Caco-2 (cell line): ENCODE data around the gene NKD2. TPM values are rescaled to one million over a fixed set of nuclear protein-coding genes. Genes with fewer than 3 reads are reported as not detected.
"Not testable (repeated sequence)": the region's sequence is repeated elsewhere in the genome, so short reads cannot be mapped to it uniquely, and the experiment has no call there.

Experiments used
- BruUV-seq: library from RNA; stranded (reverse); fragments of 400-500 nt; replicated peaks from 2 replicates; lab custom pipeline; 2021; lab: Mats Ljungman, UMichigan
- CTCF ChIA-PET: fragments of 300-600 bp; sonication (Branson Sonifier 250); formaldehyde crosslinking; loops from one replicate; lab custom pipeline; 2022; ENCODE audit warnings: antibody characterized with exemption; lab: Charles Lee
- POLR2A ChIA-PET: fragments of 300-600 bp; sonication (Branson Sonifier 250); formaldehyde crosslinking; loops from one replicate; lab custom pipeline; 2022; ENCODE audit warnings: antibody characterized with exemption; lab: Charles Lee
- DNase-seq, 2 experiments: peaks; one replicate each; pipeline versions ENCODE4 v3.0.0 to v3.0.0-alpha.2; 2020 to 2022
- H3K27me3 ChIP-seq: replicated peaks from 2 replicates; pipeline ENCODE4 v1.6.0; 2011; ENCODE audit warnings: low read length; ENCODE audit not compliant: control insufficient read depth, insufficient read depth
- H3K36me3 ChIP-seq: 2 replicates; pipeline ENCODE4 v1.5.1; 2011; ENCODE audit warnings: low read length; ENCODE audit not compliant: control insufficient read depth, insufficient read depth
- H3K4me1 ChIP-seq: fragments of 250-450 bp; sonication (Bioruptor Pico); 2 replicates; pipeline ENCODE4 v1.5.1; 2020; ENCODE audit warnings: mild to moderate bottlenecking
- H3K4me3 ChIP-seq: 2 replicates; pipeline ENCODE4 v1.5.1; 2011; ENCODE audit warnings: low read depth, mild to moderate bottlenecking, control low read depth, low read length
- H3K9me3 ChIP-seq: fragments of 250-450 bp; sonication (Bioruptor Pico); 2 replicates; pipeline ENCODE4 v1.5.1; 2020; ENCODE audit warnings: mild to moderate bottlenecking, moderate library complexity
- H3K27ac Mint-ChIP-seq: one replicate; pipeline ENCODE4 v1.8.0; 2022; ENCODE audit warnings: mixed read lengths; ENCODE audit not compliant: unreplicated experiment
- H3K27me3 Mint-ChIP-seq: one replicate; pipeline ENCODE4 v1.8.0; 2022; ENCODE audit warnings: mixed read lengths; ENCODE audit not compliant: insufficient read depth, unreplicated experiment
- H3K36me3 Mint-ChIP-seq: one replicate; pipeline ENCODE4 v1.8.0; 2022; ENCODE audit warnings: mild to moderate bottlenecking, mixed read lengths; ENCODE audit not compliant: insufficient read depth, unreplicated experiment
- H3K4me1 Mint-ChIP-seq: one replicate; pipeline ENCODE4 v1.8.0; 2022; ENCODE audit warnings: low read depth, mixed read lengths; ENCODE audit not compliant: unreplicated experiment
- H3K4me3 Mint-ChIP-seq: one replicate; pipeline ENCODE4 v1.8.0; 2022; ENCODE audit warnings: mild to moderate bottlenecking, moderate library complexity, mixed read lengths; ENCODE audit not compliant: unreplicated experiment
- H3K9me3 Mint-ChIP-seq: one replicate; pipeline ENCODE4 v1.8.0; 2022; ENCODE audit warnings: mixed read lengths; ENCODE audit not compliant: unreplicated experiment
- CTCF ChIP-seq, 2 experiments: fragments of 200-600 bp in 1 of 2; IDR thresholded peaks; 1 replicate in 1 of 2; 2 replicates in 1 of 2; pipeline versions ENCODE4 v1.5.1 to v1.8.0; 2011 to 2022; ENCODE audit warnings: antibody characterized with exemption in 1 of 2, control low read depth in 1 of 2, inconsistent platforms in 1 of 2, low read depth in 1 of 2, low read length in 1 of 2, mild to moderate bottlenecking in 1 of 2, moderate library complexity in 1 of 2; ENCODE audit not compliant: insufficient read depth in 1 of 2, severe bottlenecking in 1 of 2, unreplicated experiment in 1 of 2
- intact Hi-C: fragments of 100-400 bp; cut with micrococcal nuclease; formaldehyde crosslinking; loops from one replicate; pipeline ENCODE4 v1.10.0; 2022; ENCODE audit not compliant: unreplicated experiment
- total RNA-seq: library from RNA; stranded (reverse); gene quantifications from 2 replicates; pipeline ENCODE4 v1.2.3, GENCODE V29; 2022

The NKD2 gene
- total RNA-seq, 1 experiment from 2014 or later, result 17.7 TPM

GRCh38 chr5:999032-999501, 9.5 kb upstream of the NKD2 start:
- BruUV-seq, result no TSS peak
- no peaks in the 10 kb centered on the region for H3K27me3 Mint-ChIP-seq
- no peak for TF ChIP-seq CTCF (IDR thresholded peaks at IDR 0.05; ENCODE audit: insufficient read depth in 1 of 2, low read depth in 1 of 2, low read length in 1 of 2, severe bottlenecking in 1 of 2, unreplicated experiment in 1 of 2)
- H3K4me3 Mint-ChIP-seq, result no peak overlapping the region
- H3K4me1 Mint-ChIP-seq, result peaks cover 16% of the 10 kb centered on the region
- POLR2A ChIA-PET, result no interaction called here
- H3K36me3 Mint-ChIP-seq, result no peaks in the 10 kb centered on the region
- DNase-seq, result peak in 1 of 2 experiments; percentile 26
- H3K36me3 ChIP-seq, result no peaks in the 10 kb centered on the region
- no peaks in the 10 kb centered on the region for H3K9me3 ChIP-seq
- no peaks in the 10 kb centered on the region for H3K27me3 ChIP-seq
- intact Hi-C loops, result no loop called here
- CTCF ChIA-PET, result no interaction called here
- no peak overlapping the region for H3K27ac Mint-ChIP-seq
- H3K9me3 Mint-ChIP-seq, result no peaks in the 10 kb centered on the region
- H3K4me1 ChIP-seq, result peaks cover 16% of the 10 kb centered on the region; the same call in 1 of the 2 replicates
- no peak overlapping the region for H3K4me3 ChIP-seq

GRCh38 chr5:999724-1000123, 8.9 kb upstream of the NKD2 start:
- no peaks in the 10 kb centered on the region for H3K27me3 Mint-ChIP-seq
- no peaks in the 10 kb centered on the region for H3K36me3 Mint-ChIP-seq
- no peak overlapping the region for H3K4me3 ChIP-seq
- peak in 1 of 2 experiments; percentile 14 for DNase-seq
- no peak overlapping the region for H3K27ac Mint-ChIP-seq
- BruUV-seq, result no TSS peak
- ChIA-PET CTCF (interaction anchor here (0.7 kb wide), 1 partner anchor 142 kb away, joined by 3 read pairs; no protein-coding TSS in a partner anchor), POLR2A (no interaction called here)
- peaks cover 14% of the 10 kb centered on the region for H3K4me1 Mint-ChIP-seq
- intact Hi-C loops, result no loop called here
- no peaks in the 10 kb centered on the region for H3K27me3 ChIP-seq
- H3K9me3 ChIP-seq, result no peaks in the 10 kb centered on the region
- no peaks in the 10 kb centered on the region for H3K36me3 ChIP-seq
- peaks cover 16% of the 10 kb centered on the region; the same call in 1 of the 2 replicates for H3K4me1 ChIP-seq
- H3K4me3 Mint-ChIP-seq, result no peak overlapping the region
- H3K9me3 Mint-ChIP-seq, result no peaks in the 10 kb centered on the region
- TF ChIP-seq CTCF (IDR thresholded peaks at IDR 0.05; ENCODE audit: insufficient read depth in 1 of 2, low read depth in 1 of 2, low read length in 1 of 2, severe bottlenecking in 1 of 2, unreplicated experiment in 1 of 2), result no peak

GRCh38 chr5:1000329-1000728, 8.3 kb upstream of the NKD2 start:
- no peaks in the 10 kb centered on the region for H3K36me3 Mint-ChIP-seq
- TF ChIP-seq CTCF (IDR thresholded peaks at IDR 0.05; ENCODE audit: insufficient read depth in 1 of 2, low read depth in 1 of 2, low read length in 1 of 2, severe bottlenecking in 1 of 2, unreplicated experiment in 1 of 2), result no peak
- POLR2A ChIA-PET, result no interaction called here
- Histone ChIP-seq H3K4me1 (peaks cover 20% of the 10 kb centered on the region), H3K27me3 (no peaks in the 10 kb centered on the region), H3K36me3 (no peaks in the 10 kb centered on the region), H3K9me3 (no peaks in the 10 kb centered on the region), H3K4me3 (no peak overlapping the region)
- no peak overlapping the region for H3K4me3 Mint-ChIP-seq
- no peaks in the 10 kb centered on the region for H3K9me3 Mint-ChIP-seq
- BruUV-seq, result no TSS peak
- H3K4me1 Mint-ChIP-seq, result peaks cover 14% of the 10 kb centered on the region
- no peak overlapping the region for H3K27ac Mint-ChIP-seq
- intact Hi-C loops, result no loop called here
- H3K27me3 Mint-ChIP-seq, result no peaks in the 10 kb centered on the region
- no peak for DNase-seq
- CTCF ChIA-PET, result interaction anchor here (0.7 kb wide), 1 partner anchor 142 kb away, joined by 3 read pairs; no protein-coding TSS in a partner anchor

- H3K27me3 Mint-ChIP-seq, H3K4me3 Mint-ChIP-seq, H3K36me3 Mint-ChIP-seq, H3K4me3 ChIP-seq, H3K27ac Mint-ChIP-seq, H3K9me3 ChIP-seq, H3K9me3 Mint-ChIP-seq, BruUV-seq, POLR2A ChIA-PET, H3K36me3 ChIP-seq, intact Hi-C loops, H3K27me3 ChIP-seq: not testable (repeated sequence)
- peak in 1 of 2 experiments; percentile 28 for DNase-seq
- H3K4me1 Mint-ChIP-seq, result peaks cover 13% of the 10 kb centered on the region
- H3K4me1 ChIP-seq, result peaks cover 25% of the 10 kb centered on the region
- CTCF ChIA-PET, result interaction anchor here (0.5 kb wide), 1 partner anchor 16 kb away, joined by 3 read pairs; no protein-coding TSS in a partner anchor
Measured at GRCh38 chr5:1000831-1001230, 7.8 kb upstream of the NKD2 start.
